Neural cell (in vitro differentiated cells): ENCODE results near the gene EXOC6B. TPM values are rescaled to one million over a fixed set of nuclear protein-coding genes. Genes with fewer than 3 reads are reported as not detected.

Experiments used
- H2AFZ ChIP-seq: fragments of 200-600, 300-800 bp; sonication (generic), shearing (Covaris generic); 2 replicates; pipeline ENCODE4 v1.6.0; 2014; ENCODE audit warnings: low read depth, mild to moderate bottlenecking, antibody characterized with exemption, low read length, moderate library complexity
- H3F3A ChIP-seq: fragments of 200-600 bp; shearing (Covaris generic); 2 replicates; pipeline ENCODE4 v1.6.1; 2016; ENCODE audit warnings: mild to moderate bottlenecking, moderate library complexity, mixed read lengths, antibody characterized with exemption, low read length; ENCODE audit not compliant: insufficient read depth, poor library complexity, severe bottlenecking
- H3K27ac ChIP-seq: fragments of 200-600, 300-800 bp; sonication (generic), shearing (Covaris generic); 2 replicates; pipeline ENCODE4 v1.5.1; 2014; ENCODE audit warnings: mild to moderate bottlenecking, low read length, moderate library complexity
- H3K27me3 ChIP-seq: fragments of 300-800, 200-600 bp; sonication (generic), shearing (Covaris generic); 2 replicates; pipeline ENCODE4 v1.6.0; 2014; ENCODE audit warnings: mild to moderate bottlenecking, low read depth, low read length, moderate library complexity; ENCODE audit not compliant: insufficient read depth
- H3K36me3 ChIP-seq: fragments of 300-800, 200-600 bp; sonication (generic), shearing (Covaris generic); 2 replicates; pipeline ENCODE4 v1.5.1; 2014; ENCODE audit warnings: mild to moderate bottlenecking, antibody characterized with exemption, low read length, moderate library complexity; ENCODE audit not compliant: insufficient read depth
- H3K4me2 ChIP-seq: fragments of 300-800, 200-600 bp; sonication (generic), shearing (Covaris generic); 2 replicates; pipeline ENCODE4 v1.6.0; 2014; ENCODE audit warnings: mild to moderate bottlenecking, low read length
- H3K4me3 ChIP-seq: fragments of 300-800, 200-600 bp; sonication (generic), shearing (Covaris generic); 2 replicates; pipeline ENCODE4 v1.5.1; 2014; ENCODE audit warnings: mild to moderate bottlenecking, low read length, moderate library complexity
- H3K79me2 ChIP-seq: fragments of 200-600 bp; shearing (Covaris generic); replicated peaks from 2 replicates; pipeline ENCODE4 v1.6.0; 2014; ENCODE audit warnings: mild to moderate bottlenecking, low read length, moderate library complexity; ENCODE audit not compliant: insufficient read depth
- H3K9ac ChIP-seq: fragments of 300-800, 200-600 bp; sonication (generic), shearing (Covaris generic); 2 replicates; pipeline ENCODE4 v1.6.1; 2016; ENCODE audit warnings: mild to moderate bottlenecking, low read length, mixed read lengths
- H3K9me2 ChIP-seq: fragments of 200-600 bp; shearing (Covaris generic); 2 replicates; pipeline ENCODE4 v1.6.1; 2016; ENCODE audit warnings: mild to moderate bottlenecking, low read length, mixed read lengths; ENCODE audit not compliant: insufficient read depth
- H3K9me3 ChIP-seq: fragments of 200-600, 300-800 bp; sonication (generic), shearing (Covaris generic); 2 replicates; pipeline ENCODE4 v1.6.1; 2016; ENCODE audit warnings: mild to moderate bottlenecking, mixed run types, low read length, moderate library complexity, mixed read lengths
- H4K20me1 ChIP-seq: fragments of 200-600 bp; shearing (Covaris generic); 2 replicates; pipeline ENCODE4 v1.6.1; 2016; ENCODE audit warnings: mild to moderate bottlenecking, mixed run types; ENCODE audit not compliant: insufficient read depth
- EP300 ChIP-seq: fragments of 450-650 bp; conservative IDR thresholded peaks from 2 replicates; pipeline ENCODE4 v1.6.1; 2014; ENCODE audit warnings: antibody characterized with exemption, mild to moderate bottlenecking, moderate library complexity; ENCODE audit not compliant: poor library complexity, severe bottlenecking
- EZH2 ChIP-seq: fragments of 200-600, 300-800 bp; shearing (Covaris generic), sonication (generic); IDR thresholded peaks from 2 replicates; pipeline ENCODE4 v1.6.1; 2014; ENCODE audit warnings: antibody characterized with exemption, low read length, borderline replicate concordance, mild to moderate bottlenecking; ENCODE audit not compliant: insufficient read depth, poor library complexity, severe bottlenecking
- MXI1 ChIP-seq: fragments of 450-650 bp; conservative IDR thresholded peaks from 2 replicates; pipeline ENCODE4 v1.6.1; 2014; ENCODE audit warnings: antibody characterized with exemption, mild to moderate bottlenecking; ENCODE audit not compliant: poor library complexity, severe bottlenecking
- POLR2AphosphoS5 ChIP-seq: IDR thresholded peaks from 2 replicates; pipeline ENCODE4 v1.6.1; 2012
- RAD21 ChIP-seq: fragments of 450-650 bp; conservative IDR thresholded peaks from 2 replicates; pipeline ENCODE4 v1.6.1; 2014; ENCODE audit warnings: antibody characterized with exemption, mild to moderate bottlenecking, moderate library complexity
- SMC3 ChIP-seq: fragments of 450-650 bp; conservative IDR thresholded peaks from 2 replicates; pipeline ENCODE4 v1.6.1; 2014; ENCODE audit warnings: antibody characterized with exemption, mild to moderate bottlenecking, moderate library complexity; ENCODE audit not compliant: poor library complexity
- TAF1 ChIP-seq: IDR thresholded peaks from 2 replicates; pipeline ENCODE4 v1.6.1; 2012; ENCODE audit warnings: low read depth
- polyA plus RNA-seq: library from polyadenylated mRNA; depleted of rRNA; stranded (reverse); fragments of >200 nt; gene quantifications from 2 replicates; pipeline ENCODE4 v1.2.3, GENCODE V29; 2014
- TF ChIP-seq, protein P1 (sequence below): IDR thresholded peaks from 2 replicates; pipeline ENCODE4 v1.6.1; 2012; ENCODE audit warnings: borderline replicate concordance
- TF ChIP-seq, protein P2 (sequence below): fragments of 450-650 bp; IDR thresholded peaks from 2 replicates; pipeline ENCODE4 v1.5.1; 2014; ENCODE audit warnings: antibody characterized with exemption, mild to moderate bottlenecking, moderate library complexity; ENCODE audit not compliant: poor library complexity, severe bottlenecking

Gene EXOC6B
- polyA plus RNA-seq, 1 donor from 2014 or later: 23.4 TPM

DNA sequence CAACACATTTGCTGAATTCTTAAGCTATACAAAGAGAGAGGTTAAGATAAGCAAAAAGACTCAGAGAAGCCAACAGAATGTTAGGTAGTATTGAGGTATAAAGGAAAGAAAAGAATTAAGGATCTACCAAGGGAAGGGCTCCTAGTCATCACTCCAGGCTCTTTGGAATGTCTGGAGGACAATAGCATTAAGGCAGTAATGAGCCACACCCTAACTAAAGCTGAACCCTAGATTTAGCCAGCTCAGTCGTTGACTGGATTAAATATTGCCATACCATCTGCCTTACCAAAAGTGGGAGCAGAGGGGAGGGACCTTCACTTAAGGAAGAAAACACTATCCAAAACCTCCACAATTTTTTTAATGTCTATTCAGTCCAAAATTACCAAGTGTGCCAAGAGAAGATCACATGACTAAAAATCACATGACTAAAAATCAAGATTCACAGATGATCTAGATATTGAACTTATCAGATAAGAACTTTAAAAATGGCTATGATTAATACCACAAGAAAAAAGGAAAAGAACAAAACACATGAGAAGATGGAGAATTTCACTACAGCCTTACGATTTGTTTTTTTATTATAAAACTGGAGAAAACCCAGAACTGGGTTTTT is 59.7 kb downstream of the EXOC6B start:
- H3K9me3 ChIP-seq: peaks cover 5% of the 10 kb centered on the region
- H4K20me1 ChIP-seq: no peaks in the 10 kb centered on the region
- no peaks in the 10 kb centered on the region for H3K9me2 ChIP-seq
- H3K9ac ChIP-seq: no peak overlapping the region
- H3K27ac ChIP-seq: no peak overlapping the region
- H2AFZ ChIP-seq: no peak overlapping the region
- peaks cover 7% of the 10 kb centered on the region for H3K79me2 ChIP-seq
- H3K36me3 ChIP-seq: no peaks in the 10 kb centered on the region
- H3K4me3 ChIP-seq: no peak overlapping the region
- no peaks in the 10 kb centered on the region for H3F3A ChIP-seq
- TF ChIP-seq EP300 (no peak), RAD21 (no peak), TAF1 (no peak), MXI1 (no peak), SMC3 (no peak), EZH2 (no peak), POLR2AphosphoS5 (no peak)
- TF ChIP-seq, protein P1, sequence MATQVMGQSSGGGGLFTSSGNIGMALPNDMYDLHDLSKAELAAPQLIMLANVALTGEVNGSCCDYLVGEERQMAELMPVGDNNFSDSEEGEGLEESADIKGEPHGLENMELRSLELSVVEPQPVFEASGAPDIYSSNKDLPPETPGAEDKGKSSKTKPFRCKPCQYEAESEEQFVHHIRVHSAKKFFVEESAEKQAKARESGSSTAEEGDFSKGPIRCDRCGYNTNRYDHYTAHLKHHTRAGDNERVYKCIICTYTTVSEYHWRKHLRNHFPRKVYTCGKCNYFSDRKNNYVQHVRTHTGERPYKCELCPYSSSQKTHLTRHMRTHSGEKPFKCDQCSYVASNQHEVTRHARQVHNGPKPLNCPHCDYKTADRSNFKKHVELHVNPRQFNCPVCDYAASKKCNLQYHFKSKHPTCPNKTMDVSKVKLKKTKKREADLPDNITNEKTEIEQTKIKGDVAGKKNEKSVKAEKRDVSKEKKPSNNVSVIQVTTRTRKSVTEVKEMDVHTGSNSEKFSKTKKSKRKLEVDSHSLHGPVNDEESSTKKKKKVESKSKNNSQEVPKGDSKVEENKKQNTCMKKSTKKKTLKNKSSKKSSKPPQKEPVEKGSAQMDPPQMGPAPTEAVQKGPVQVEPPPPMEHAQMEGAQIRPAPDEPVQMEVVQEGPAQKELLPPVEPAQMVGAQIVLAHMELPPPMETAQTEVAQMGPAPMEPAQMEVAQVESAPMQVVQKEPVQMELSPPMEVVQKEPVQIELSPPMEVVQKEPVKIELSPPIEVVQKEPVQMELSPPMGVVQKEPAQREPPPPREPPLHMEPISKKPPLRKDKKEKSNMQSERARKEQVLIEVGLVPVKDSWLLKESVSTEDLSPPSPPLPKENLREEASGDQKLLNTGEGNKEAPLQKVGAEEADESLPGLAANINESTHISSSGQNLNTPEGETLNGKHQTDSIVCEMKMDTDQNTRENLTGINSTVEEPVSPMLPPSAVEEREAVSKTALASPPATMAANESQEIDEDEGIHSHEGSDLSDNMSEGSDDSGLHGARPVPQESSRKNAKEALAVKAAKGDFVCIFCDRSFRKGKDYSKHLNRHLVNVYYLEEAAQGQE: no peak
- TF ChIP-seq, protein P2, sequence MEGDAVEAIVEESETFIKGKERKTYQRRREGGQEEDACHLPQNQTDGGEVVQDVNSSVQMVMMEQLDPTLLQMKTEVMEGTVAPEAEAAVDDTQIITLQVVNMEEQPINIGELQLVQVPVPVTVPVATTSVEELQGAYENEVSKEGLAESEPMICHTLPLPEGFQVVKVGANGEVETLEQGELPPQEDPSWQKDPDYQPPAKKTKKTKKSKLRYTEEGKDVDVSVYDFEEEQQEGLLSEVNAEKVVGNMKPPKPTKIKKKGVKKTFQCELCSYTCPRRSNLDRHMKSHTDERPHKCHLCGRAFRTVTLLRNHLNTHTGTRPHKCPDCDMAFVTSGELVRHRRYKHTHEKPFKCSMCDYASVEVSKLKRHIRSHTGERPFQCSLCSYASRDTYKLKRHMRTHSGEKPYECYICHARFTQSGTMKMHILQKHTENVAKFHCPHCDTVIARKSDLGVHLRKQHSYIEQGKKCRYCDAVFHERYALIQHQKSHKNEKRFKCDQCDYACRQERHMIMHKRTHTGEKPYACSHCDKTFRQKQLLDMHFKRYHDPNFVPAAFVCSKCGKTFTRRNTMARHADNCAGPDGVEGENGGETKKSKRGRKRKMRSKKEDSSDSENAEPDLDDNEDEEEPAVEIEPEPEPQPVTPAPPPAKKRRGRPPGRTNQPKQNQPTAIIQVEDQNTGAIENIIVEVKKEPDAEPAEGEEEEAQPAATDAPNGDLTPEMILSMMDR: no peak
- H3K4me2 ChIP-seq: no peak overlapping the region
- H3K27me3 ChIP-seq: no peaks in the 10 kb centered on the region

DNA sequence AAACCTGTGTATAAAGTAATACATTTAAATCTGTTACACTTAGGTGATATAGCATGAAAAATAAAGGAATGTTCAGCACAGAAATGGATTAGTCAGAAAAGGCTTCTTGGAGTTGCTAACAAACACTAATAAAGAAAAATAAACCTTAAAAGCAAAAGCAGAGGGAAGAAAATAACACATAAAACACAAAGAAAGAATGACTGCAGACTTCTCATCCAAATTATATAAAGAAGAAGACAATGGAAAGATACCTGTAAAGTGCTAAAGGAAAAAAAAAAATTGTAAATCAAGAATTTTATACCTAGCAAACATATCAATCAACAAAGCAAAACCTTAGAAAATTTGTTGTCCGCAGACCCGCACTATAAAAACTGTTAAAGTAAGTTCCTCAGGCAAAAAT is 63.6 kb downstream of the EXOC6B start:
- Histone ChIP-seq H3K4me2 (no peak overlapping the region), H4K20me1 (no peaks in the 10 kb centered on the region), H3K9me2 (no peaks in the 10 kb centered on the region), H3K27me3 (no peaks in the 10 kb centered on the region), H3F3A (no peaks in the 10 kb centered on the region), H3K79me2 (no peaks in the 10 kb centered on the region), H3K36me3 (no peaks in the 10 kb centered on the region), H3K4me3 (no peak overlapping the region), H3K9ac (no peak overlapping the region), H3K27ac (no peak overlapping the region), H3K9me3 (peaks cover 5% of the 10 kb centered on the region), H2AFZ (no peak overlapping the region)
- TF ChIP-seq EP300 (no peak), RAD21 (no peak), POLR2AphosphoS5 (no peak)
